UCSD-AML1 (cell line): ENCODE measurements around the gene DPEP2.
"Not testable (repeated sequence)": the region's sequence is repeated elsewhere in the genome, so short reads cannot be mapped to it uniquely, and the experiment has no call there.

ENCODE experiments used
- DNase-seq: peaks from one replicate; lab custom pipeline; 2025; ENCODE audit not compliant: unreplicated experiment; lab: John Stamatoyannopoulos, UW

DPEP2 gene

DNA sequence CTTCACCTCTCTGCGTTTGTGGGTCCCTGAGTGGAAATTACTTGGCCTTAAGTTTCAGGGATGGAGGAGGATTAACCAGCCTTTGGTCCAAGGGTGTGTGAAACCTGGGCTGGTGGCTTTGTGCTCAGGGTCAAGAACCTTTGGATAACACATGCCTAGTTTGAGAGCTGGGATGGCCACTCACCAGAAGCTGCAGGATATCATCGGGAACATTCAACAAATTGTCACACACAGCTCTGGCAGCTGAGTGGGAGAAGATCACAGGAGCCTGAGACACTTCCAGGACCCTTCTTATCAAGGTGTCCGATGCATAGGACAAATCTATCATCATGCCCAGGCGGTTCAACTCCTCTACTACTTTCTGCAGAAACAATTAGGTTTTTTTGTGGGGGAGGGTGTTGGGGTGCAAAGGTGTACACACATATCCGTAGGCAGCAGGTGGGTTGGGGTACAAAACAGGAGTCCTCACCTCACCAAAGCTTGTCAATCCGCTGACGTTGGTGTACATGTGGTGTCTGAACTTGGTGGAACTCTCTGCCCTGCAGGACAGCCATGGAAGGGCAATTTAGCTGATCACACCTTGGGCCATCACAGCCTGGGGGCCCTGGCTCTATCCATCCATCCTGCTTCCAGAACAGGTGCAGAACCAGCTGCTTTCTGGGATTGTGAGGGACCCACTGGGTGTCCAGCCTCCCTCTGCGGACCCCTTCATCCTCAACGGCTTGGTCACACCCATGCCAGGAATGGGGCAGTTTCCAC lies 21.6 kb downstream of the DPEP2 start:
- DNase-seq: no peak

- no peak for DNase-seq
Measured at GRCh38 chr16:67977005-67977404, 22.3 kb downstream of the DPEP2 start.

GRCh38 chr16:67976205-67976604 lies 23.1 kb downstream of the DPEP2 start:
- no peak for DNase-seq

DNA sequence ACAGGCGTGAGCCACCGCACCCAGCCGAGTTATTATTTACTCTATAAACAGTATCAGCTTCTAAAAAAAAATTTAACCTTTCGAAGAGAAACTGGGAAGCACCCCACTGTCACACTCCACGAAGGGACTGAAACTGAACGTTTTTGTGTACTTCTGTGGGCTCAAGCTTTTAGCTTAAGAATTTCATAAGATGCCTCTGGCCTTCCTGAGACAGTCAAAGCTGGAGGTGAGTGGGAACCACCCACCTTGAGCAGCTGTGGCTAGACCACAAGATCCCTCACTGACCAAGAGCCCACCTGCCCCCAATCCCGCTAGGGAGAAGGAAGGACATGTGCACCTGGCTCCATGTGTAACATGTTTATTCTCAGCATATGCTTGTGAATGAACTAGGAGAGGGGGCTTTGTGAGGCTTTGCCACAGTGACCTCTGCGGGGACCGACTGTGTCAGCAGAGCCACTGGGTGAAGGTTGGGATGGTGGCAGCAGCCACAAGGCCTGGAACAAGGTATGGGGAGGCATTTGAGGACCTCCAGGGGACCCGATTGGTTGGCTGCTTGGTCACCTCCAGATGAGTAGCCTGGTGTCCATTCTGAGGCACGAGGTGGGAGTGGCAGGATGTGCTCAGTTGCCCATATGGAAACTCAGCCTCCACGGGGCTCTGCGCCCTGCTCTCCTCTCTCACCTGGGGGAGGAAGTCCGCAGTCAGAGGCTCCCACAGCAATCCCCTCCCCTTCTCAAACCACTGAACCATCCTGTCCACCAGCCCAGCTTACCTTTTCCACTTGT lies 23.8 kb downstream of the DPEP2 start:
- DNase-seq: no peak

GRCh38 chr16:67972285-67972684 lies 27.0 kb downstream of the DPEP2 start:
- not testable (repeated sequence) for DNase-seq

GRCh38 chr16:67971111-67971510 lies 28.2 kb downstream of the DPEP2 start:
- no peak for DNase-seq

DNA sequence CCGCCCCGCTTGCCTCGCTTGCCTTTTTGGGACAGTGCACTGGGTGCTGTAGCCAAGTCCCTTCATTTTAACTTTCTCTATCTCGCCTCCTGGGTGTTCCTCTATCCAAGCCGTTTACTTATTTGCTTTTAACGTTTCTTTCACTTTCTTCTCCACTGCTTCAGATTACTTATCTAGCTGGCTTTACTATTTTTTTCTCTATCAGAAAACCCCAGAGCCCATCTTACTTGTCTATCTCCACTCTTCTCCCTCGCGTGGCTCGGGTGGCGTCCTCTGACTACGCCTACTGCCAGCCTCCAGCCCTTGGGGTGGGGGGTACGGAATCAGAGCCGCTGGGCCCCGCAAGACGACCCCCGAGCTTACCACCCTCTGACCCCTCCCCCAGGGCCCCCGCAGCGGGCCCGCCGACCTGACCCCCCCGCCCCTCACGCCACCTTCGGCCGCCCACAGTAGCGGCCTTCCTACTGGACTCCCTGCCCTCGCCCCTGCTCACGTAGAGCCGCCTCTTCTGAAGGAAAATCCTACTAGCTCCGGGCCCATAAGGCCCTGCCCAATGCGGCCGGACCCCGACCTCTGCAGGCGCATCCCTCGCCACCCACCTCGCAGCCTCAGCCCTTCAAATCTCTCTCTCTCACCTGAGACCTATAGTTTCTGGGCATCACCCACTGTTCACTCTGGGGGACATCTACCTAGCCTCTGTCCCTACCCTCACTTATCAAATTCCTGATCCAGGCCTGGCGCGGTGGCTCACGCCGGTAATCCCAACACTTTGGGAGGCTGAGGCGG lies 29.8 kb downstream of the DPEP2 start:
- no peak for DNase-seq

DNA sequence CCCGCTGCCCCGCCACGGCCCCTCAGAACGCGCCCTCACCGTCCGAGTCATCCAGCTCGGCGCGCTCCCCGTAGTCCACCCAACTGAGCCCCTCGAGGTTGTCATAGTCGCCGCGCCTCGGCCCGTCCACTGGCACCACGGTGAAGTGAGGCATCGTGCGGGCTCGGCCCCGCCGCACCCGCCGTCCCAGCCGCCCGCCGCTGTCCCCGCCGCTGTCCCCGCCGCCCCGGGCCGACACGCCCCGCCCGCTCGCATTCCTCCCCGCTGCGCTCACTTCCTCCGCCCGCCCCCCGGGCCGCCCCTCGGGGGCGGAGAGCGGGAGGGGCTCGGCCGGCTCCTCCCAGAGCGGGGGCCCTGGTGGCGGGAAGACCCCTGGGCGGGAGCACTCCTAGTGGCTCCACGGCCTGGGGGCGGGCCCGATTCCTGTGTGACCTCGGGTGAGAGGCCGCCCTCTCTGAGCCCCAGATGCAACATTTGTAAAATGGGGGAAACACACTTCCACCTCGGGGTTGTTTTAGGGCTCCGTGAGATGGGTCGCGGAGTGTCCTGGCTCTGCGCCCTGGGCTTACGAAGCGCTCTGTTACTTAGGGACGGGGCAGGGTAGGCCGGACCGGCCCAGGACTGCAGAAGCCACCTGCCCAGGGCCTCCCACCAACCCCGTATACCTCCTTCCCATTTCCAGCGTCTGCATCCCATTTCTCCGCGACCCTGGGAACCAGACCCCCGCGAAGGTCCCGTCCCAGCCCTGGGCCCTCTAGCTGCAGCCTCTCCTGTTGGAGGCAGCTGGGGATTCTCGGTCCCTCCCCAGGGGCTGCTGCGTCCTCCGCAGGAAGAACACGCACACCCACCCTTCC lies 30.7 kb downstream of the DPEP2 start, which contains the start of gene SLC12A4:
Gene SLC12A4 (minus strand): TSS at position 238 of the 854 bp plus-strand sequence. CDS start 84 bp downstream, at position 154.
- DNase-seq: peak; percentile 42

GRCh38 chr16:67967958-67968399 lies 31.3 kb downstream of the DPEP2 start:
- DNase-seq: no peak

DNA sequence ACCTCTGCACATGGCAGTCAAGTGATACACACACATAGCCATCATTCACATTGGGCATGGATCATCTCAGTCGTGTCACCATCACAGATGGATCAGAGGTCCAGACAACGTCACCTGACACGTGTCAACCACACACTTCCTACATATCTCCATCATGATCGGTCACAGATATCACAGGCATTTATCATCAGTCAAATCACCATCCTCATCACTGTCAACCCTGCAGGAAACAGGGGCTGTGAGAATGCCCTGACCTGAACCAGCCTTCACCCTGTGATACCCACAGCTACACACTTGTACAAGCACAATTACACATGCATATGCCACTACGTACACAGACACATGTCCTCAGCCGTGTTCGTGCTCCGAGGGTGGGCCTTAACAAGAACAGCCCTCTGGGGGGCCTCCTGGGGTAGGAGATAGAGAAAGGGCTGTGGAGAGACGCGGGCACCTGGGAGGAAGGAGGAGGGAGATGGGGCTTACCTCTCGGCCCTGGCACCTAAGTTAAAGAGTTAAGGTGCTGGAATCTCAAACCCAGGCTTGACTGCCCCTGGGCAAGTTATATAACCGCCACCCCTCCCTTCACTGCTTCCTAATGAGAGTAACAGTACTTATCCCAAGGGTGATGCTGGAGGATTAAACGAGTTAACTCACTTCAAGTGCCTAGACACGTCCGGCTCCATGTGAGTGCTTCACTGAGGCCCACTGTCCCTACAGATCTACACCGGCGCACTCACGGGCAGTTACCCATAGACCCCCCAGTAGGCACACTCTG lies 31.9 kb downstream of the DPEP2 start:
- no peak for DNase-seq

DNA sequence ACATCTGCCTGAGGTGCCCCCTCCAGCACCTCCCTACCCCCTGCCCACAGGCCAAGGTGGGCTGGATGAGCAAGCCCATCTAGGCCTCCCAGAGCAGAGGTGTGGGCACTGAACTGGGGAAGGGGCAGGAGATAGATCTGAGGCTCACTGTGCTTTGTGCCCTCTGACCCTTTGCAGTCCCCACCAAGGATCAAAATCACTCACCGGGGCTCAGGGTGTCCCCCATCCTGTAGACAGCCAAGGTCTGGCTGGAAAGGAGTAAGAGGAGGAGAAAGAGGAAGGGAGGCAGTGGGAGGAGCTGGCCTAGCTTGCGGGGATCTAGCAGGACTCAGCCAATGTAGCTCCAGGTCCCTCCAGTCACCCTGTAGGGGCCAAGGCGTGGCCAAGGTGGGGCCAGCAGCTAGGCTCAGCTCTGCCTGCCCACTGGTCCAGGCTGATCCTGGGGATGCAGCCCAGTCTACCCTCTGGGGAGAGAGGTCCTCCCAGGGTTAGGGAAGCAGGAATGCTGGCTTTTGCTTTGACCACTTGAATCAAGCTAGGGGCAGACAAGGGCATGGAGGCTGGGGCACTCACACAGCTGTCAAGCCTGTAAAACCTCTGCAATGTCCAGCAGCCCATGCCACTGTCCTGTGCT lies 32.6 kb downstream of the DPEP2 start:
- DNase-seq: peak; percentile 29

DNA sequence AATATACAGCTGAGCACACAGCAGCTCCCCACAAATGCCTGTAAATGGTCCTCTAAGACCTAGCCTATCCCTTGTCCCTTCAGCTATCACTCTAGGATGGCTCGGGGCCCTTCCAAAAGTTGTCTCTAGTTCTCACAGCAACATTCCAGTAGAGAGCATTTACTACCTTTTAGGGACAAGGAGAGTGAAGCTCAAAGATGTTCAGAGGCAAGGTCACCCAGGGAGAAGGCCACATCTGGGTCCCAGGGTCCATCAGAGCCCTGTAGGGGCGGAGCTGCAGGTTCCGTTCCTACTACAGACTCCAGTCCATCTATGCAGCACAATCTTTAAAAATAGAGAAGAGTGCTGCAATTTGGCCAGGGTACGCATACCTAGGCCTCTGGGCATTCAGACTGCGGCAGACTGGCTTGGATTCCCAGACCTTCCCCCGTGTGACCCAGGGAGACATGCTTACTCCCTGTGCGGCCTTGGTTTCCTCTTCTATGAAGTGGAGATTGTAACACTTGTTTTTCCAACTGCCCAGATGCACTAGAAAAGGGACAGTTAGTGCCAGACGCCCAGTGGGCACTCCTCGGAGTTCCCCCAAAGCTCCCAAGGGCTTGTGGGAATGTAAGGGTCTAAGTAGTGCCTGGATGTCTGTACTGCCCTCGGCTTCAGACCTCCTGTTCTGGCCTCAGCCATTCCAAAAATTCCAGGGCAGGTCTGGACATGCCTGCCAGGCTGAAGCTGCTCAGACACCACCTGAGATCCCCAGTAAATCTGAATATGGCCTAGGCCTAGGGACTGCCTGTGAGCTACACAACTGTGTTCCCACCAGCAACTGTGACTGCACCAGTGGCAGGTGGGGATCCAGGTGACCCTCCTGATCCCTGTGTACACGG lies 33.4 kb downstream of the DPEP2 start:
- no peak for DNase-seq

- no peak for DNase-seq
Measured at GRCh38 chr16:67964477-67965131, 34.7 kb downstream of the DPEP2 start.

DNA sequence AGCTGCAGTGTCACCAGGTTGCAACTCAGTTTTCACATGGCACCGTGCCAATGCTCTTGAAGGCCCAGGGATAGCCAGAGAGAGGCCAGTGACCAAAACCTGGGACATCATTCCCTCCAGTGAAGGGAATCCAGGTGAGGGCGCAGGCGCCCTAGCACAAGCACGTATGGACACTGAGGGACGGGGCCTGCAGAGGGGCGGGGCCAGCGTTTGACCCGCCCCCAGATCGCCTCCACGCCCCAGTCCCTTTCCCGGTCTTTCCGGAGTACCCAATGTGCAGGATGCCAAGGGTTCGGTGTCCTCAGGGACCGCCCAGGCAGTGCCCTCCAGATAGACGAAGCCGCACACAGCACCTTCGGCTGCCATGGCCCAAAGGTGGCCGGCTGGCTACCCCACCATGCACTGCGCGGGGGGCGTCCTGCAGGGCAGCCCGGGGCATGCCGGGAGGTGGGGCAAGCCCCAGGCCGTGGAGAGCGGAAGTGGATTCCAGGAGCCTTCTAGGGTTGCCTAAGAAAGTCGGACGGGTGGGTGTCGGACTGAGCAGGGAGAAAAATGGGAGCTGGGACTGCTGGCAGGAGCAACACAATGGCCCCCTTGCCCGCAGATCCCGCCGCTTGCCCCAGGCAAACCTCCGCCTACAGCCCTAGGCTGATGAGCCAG lies 35.5 kb downstream of the DPEP2 start:
- DNase-seq: no peak

- no peak for DNase-seq
Measured at GRCh38 chr16:67963292-67963661, 36.0 kb downstream of the DPEP2 start.

DNA sequence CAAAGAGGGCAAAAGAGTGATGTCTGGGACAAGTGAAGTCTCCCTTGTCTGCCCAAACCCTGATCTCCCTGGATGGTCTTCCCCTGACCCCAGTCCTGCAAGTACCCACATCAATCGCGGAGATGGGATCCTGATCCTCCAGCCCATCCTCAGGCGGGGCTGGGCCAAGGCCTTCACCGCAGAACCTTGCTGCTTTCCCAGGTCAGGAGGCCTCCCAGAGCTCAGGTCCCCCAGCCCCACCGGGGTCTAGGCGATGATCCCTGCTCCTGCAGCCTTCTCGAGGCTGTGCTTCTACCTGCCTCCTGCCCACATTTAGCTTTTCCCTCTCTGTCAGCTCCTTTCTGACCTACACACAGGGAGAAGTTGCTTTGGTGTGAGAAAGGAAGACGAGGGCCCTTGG lies 37.1 kb downstream of the DPEP2 start:
- no peak for DNase-seq

- no peak for DNase-seq
Measured at GRCh38 chr16:67961551-67961957, 37.7 kb downstream of the DPEP2 start.
